NB4 (cell line): ENCODE results near the gene CAPG.

Experiments used
- DNase-seq: peaks from one replicate; pipeline ENCODE4 v3.0.0; 2010; ENCODE audit warnings: low read depth
- H3K4me3 ChIP-seq: one replicate; pipeline ENCODE4 v1.5.1; 2011; ENCODE audit warnings: mild to moderate bottlenecking, low read depth, low read length, moderate library complexity
- CTCF ChIP-seq: IDR thresholded peaks from one replicate; pipeline ENCODE4 v1.5.1; 2012; ENCODE audit warnings: low read depth, low read length
- MYC ChIP-seq: IDR thresholded peaks from 2 replicates; pipeline ENCODE4 v1.6.1; 2011; ENCODE audit warnings: low read depth, low read length
- POLR2A ChIP-seq: IDR thresholded peaks from 2 replicates; pipeline ENCODE4 v1.6.1; 2011; ENCODE audit warnings: mild to moderate bottlenecking; ENCODE audit not compliant: insufficient read length; ENCODE audit errors: extremely low read depth
- TF ChIP-seq, protein P1 (sequence below): IDR thresholded peaks from 2 replicates; pipeline ENCODE4 v1.6.1; 2011; ENCODE audit warnings: low read depth, low read length

The CAPG gene

GRCh38 chr2:85423525-85423924 lies 13.4 kb upstream of the CAPG start:
- TF ChIP-seq POLR2A (no peak), MYC (no peak), CTCF (no peak)
- TF ChIP-seq, protein P1, sequence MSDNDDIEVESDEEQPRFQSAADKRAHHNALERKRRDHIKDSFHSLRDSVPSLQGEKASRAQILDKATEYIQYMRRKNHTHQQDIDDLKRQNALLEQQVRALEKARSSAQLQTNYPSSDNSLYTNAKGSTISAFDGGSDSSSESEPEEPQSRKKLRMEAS = no peak
- H3K4me3 ChIP-seq = no peak overlapping the region
- peak; percentile 53 for DNase-seq

- DNase-seq = no peak
- TF ChIP-seq MYC (no peak), CTCF (no peak)
- TF ChIP-seq, protein P1 = no peak
- H3K4me3 ChIP-seq = no peak overlapping the region
These were observed 11.9 kb upstream of the CAPG start for GRCh38 chr2:85422072-85422457.

GRCh38 chr2:85421260-85422071 lies 11.3 kb upstream of the CAPG start:
- TF ChIP-seq MYC (no peak; the same call in 1 of the 2 replicates), CTCF (no peak), POLR2A (peak; percentile 3)
- TF ChIP-seq, protein P1 = no peak
- peak; percentile 92 for DNase-seq
- peak overlapping the region; percentile 37 for H3K4me3 ChIP-seq

DNA sequence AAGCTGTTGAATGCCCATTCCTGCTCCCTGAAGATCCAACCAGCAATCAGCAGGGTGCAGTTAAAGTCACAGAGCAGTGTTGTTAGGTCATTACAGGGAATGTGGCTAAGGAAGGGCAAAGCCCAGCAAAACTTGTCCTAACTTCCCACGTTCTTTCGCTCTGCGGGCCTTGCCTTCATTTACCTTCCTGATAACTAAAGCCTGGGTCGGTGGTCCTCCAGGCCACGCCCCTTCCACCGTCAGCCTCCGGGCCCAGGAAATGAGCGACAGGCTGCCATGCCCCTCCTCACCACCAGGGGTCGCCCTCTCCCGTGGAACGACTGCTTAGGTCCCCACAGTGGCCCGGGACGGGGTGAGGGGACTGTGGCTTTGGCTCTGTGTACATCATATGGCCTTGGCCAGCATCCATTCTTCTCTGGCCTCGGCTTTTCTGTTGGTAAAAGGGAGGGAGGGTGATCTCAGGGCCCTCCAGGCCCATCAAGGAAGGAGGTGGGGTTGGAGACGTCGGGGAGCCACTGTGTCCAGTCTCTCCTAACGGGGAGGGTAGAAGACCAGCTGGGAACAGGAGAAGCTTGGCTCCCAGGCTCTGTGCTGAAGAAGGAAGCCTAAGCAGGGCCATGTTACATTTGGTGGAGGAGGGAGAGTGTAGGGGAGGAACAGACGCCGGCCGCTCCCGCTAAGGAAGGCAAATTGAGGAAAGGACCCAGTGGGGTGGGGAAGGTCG lies 10.5 kb upstream of the CAPG start:
- DNase-seq = peak; percentile 94
- H3K4me3 ChIP-seq = peak overlapping the region; percentile 37
- TF ChIP-seq POLR2A = no peak
- TF ChIP-seq, protein P1 = peak; percentile 75
- TF ChIP-seq CTCF = peak; percentile 94
- TF ChIP-seq MYC = peak; percentile 80

DNA sequence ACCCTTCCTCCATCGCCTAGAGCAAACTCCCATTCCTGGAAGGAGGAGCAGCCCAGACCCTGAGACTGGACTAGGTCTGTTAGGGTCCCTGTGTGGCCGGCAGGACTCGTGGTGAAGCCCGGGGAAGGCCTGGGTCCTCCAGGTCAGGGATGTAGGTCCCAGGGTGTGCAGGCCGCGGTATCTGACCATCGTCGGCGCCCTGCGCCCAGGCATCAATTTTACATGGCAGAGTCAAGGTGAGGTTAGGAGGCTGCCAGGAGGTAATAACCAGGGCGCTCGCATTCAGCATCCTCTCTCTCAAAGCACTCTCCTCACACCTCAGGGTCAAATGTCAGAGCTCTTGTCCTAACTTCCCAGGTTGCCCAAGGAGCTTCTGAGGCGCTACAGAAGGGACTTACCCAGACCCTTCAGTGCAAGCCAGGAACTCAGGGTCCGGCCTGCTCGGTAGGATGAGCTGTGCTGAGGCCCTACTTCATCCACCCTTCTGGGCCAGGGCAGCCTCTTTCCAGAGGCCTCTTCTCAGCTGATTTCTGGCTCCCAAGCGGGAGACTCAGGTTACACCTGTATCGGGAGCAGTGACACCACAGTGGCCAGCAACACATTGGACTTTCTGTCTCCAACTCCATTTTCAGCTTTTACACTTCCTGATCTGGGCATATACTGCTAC lies 9.0 kb upstream of the CAPG start:
- TF ChIP-seq POLR2A (no peak), CTCF (no peak), MYC (no peak)
- TF ChIP-seq, protein P1 = no peak
- no peak for DNase-seq
- H3K4me3 ChIP-seq = peak overlapping the region; percentile 67
